Bronchial epithelial cell (primary cell): ENCODE results near the gene NFKBIA. TPM values are rescaled to one million over a fixed set of nuclear protein-coding genes. Genes with fewer than 3 reads are reported as not detected.
"Not testable (repeated sequence)": the region's sequence is repeated elsewhere in the genome, so short reads cannot be mapped to it uniquely, and the experiment has no call there.

Experiments
- DNase-seq: peaks from one replicate; pipeline ENCODE4 v3.0.0-alpha.2; 2010; ENCODE audit warnings: low read depth
- FAIRE-seq: peaks from 2 replicates; lab custom pipeline; 2011; peaks lifted over from hg19 to GRCh38; lab: Jason Lieb, UNC
- H3K27me3 ChIP-seq: 2 replicates; pipeline ENCODE4 v1.5.1; 2011; ENCODE audit warnings: low read length; ENCODE audit not compliant: control insufficient read depth, insufficient read depth
- H3K36me3 ChIP-seq: 2 replicates; pipeline ENCODE4 v1.5.1; 2011; ENCODE audit warnings: low read length; ENCODE audit not compliant: control insufficient read depth, insufficient read depth
- H3K4me3 ChIP-seq: 2 replicates; pipeline ENCODE4 v1.5.1; 2011; ENCODE audit warnings: mild to moderate bottlenecking, low read depth, low read length, control low read depth
- total RNA-seq: library from RNA; depleted of rRNA; stranded (reverse); fragments of >200 nt; gene quantifications from 2 replicates; pipeline ENCODE4 v1.2.1, GENCODE V29; 2014
- TF ChIP-seq, protein P1 (sequence below): IDR thresholded peaks from 2 replicates; pipeline ENCODE4 v1.5.1; 2011; ENCODE audit warnings: mild to moderate bottlenecking, moderate library complexity, low read length, control low read depth, inconsistent platforms; ENCODE audit not compliant: insufficient read depth, severe bottlenecking

Gene NFKBIA
- total RNA-seq, 1 donor from 2014 or later: 60.6 TPM

DNA sequence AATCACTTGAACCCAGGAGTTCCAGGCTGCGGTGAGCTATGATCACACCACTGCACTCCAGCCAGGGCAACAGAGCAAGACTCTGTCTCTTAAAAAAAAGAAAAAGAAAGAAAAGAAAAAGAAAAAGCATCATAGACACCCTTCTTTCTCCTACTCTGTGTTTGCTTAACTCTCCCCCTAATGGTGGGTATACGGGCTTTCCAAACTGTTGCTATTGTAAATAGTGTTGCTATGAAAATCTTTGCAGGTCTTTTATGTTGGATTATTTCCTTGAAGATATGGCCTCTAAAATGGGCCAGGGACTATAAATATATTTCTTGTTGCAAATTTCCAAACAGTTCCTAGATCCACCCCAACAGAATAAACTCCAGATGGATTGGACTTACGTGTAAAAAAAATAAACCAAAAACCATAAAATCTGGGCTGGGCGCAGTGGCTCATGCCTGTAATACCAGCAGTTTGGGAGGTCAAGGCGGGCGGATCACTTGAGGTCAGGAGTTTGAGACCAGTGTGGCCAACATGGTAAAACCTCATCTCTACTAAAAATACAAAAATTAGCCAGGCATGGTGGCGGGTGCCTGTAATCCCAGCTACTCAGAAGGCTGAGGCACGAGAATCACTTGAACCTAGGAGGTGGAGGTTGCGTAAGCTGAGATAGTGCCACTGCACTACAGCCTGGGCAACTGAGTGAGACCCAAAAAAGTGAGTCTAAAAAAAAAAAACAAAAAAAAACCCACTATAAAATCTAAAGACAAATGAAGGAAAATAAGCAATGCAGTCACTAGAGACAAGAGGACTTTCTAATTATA lies 25.9 kb downstream of the NFKBIA start:
- FAIRE-seq: no peak
- Histone ChIP-seq H3K27me3 (no peaks in the 10 kb centered on the region), H3K4me3 (no peak overlapping the region), H3K36me3 (no peaks in the 10 kb centered on the region)
- TF ChIP-seq, protein P1, sequence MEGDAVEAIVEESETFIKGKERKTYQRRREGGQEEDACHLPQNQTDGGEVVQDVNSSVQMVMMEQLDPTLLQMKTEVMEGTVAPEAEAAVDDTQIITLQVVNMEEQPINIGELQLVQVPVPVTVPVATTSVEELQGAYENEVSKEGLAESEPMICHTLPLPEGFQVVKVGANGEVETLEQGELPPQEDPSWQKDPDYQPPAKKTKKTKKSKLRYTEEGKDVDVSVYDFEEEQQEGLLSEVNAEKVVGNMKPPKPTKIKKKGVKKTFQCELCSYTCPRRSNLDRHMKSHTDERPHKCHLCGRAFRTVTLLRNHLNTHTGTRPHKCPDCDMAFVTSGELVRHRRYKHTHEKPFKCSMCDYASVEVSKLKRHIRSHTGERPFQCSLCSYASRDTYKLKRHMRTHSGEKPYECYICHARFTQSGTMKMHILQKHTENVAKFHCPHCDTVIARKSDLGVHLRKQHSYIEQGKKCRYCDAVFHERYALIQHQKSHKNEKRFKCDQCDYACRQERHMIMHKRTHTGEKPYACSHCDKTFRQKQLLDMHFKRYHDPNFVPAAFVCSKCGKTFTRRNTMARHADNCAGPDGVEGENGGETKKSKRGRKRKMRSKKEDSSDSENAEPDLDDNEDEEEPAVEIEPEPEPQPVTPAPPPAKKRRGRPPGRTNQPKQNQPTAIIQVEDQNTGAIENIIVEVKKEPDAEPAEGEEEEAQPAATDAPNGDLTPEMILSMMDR: no peak
- no peak for DNase-seq

DNA sequence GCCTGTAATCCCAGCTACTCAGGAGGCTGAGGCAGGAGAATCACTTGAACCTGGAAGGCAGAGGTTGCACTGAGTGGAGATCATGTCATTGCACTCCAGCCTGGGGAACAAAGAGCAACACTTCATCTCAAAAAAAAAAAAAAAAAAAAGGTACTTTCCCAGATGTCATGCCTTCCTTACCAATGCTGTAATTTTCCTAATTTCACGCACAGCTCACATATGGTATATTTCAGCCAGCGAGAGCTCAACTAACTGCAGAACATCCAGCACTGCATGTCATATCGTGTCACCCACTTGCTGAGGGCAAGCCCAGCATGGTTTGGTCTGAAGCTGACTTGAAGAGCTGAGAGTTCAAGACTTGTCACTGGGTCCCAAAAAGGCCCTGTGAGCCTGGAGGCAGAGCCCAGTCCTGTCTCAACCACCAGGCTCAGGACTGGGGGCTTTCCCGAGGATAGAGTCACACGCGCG lies 29.0 kb downstream of the NFKBIA start:
- no peak for FAIRE-seq
- Histone ChIP-seq H3K36me3 (no peaks in the 10 kb centered on the region), H3K4me3 (no peak overlapping the region), H3K27me3 (no peaks in the 10 kb centered on the region)
- DNase-seq: peak; percentile 50
- TF ChIP-seq, protein P1: no peak

DNA sequence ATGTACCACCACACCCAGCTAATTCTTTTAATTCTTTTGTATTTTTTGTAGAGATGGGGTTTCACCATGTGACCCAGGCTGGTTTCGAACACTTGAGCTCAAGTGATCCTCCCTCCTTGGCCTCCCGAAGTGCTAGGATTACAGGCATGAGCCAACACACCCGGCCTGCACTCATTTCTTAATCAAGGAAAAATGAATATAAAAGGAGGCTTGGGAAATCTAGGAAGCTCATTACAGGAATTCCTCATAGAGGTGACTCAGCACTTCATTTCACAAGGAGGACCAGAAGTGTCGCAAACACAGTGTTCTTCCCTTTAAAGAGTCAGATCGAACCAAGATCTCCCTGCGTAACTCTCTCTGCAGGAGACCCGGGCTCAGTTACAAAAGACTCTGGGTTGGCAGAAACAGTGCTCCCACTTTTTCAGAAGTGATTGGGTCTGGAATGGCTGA lies 30.3 kb downstream of the NFKBIA start:
- Histone ChIP-seq H3K27me3 (no peaks in the 10 kb centered on the region), H3K36me3 (no peaks in the 10 kb centered on the region), H3K4me3 (no peak overlapping the region)
- TF ChIP-seq, protein P1: no peak
- FAIRE-seq (no peak), DNase-seq (peak; percentile 99)

DNA sequence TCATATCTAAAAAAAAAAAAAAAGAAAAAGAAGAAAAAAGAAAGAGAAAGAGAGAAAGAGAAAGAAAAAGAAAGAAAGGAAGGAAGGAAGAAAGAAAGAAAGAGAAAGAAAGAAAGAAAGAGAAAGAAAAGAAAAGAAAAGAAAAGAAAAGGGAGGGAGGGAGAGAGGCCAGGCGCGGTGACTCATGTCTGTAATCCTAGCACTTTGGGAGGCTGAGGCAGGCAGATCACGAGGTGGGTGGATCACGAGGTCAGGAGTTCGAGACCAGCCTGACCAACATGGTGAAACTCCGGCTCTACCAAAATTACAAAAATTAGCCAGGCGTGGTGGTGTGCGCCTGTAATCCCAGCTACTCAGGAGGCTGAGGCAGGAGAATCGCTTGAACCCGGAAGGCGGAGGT lies 31.3 kb downstream of the NFKBIA start:
- not testable (repeated sequence) for H3K27me3 ChIP-seq, DNase-seq, H3K4me3 ChIP-seq, FAIRE-seq, H3K36me3 ChIP-seq

DNA sequence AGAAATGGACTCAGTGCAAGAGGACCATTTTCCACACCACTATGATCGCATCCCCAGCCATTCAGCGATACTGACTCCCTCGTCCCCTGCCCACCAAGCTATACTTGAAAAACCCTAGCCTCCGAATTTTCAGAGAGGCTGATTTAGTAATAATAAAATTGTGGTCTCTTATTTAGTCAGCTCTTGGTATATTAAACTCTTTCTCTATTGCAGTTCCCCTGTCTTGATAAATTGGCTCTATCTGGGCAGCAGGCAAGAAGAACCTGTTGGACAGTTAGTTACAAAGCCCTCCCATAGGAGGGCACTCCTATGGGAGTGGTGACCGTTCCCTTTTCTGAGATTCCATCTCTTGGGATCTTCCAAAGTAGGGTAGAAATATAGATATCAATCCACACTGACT lies 33.6 kb downstream of the NFKBIA start:
- TF ChIP-seq, protein P1: no peak
- Histone ChIP-seq H3K4me3 (no peak overlapping the region), H3K36me3 (no peaks in the 10 kb centered on the region), H3K27me3 (no peaks in the 10 kb centered on the region)
- FAIRE-seq (no peak), DNase-seq (no peak)

DNA sequence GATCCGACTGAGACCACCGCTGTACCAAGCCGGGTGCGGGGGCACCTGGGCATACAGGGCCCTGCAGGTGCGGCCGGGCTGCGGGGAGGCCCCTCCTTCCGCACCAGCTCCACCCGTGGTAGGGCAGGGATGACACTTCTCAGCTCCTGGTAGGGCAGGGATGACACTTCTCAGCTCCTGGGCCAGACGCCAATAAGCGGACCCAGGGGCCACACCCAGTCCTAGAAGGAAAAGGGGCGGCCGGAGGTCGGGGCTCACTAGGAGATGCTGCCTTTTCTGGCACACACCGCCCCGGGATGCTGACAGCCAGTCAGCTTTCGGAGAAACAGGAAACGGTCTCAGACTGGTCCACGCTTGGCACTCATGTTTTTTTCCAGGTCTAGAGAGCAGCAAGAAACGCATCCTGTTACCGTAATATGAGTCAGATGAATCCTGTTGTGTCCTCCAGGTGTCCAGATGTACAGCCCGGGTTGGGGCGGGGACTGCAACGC lies 34.8 kb downstream of the NFKBIA start:
- DNase-seq (peak; percentile 95), FAIRE-seq (no peak)
- TF ChIP-seq, protein P1: no peak
- H3K27me3 ChIP-seq: no peaks in the 10 kb centered on the region
- H3K36me3 ChIP-seq: no peaks in the 10 kb centered on the region
- no peak overlapping the region for H3K4me3 ChIP-seq
